ENCODE measurements around the gene MOB2. TPM values are rescaled to one million over a fixed set of nuclear protein-coding genes. Genes with fewer than 3 reads are reported as not detected.

Gene MOB2
- total and polyA plus RNA-seq, 7 experiments from 2014 or later = 37.6 to 59.8 (median 51.2) TPM

GRCh38 chr11:1500466-1501420 is 14.2 kb upstream of the MOB2 start:
- Mint-ChIP-seq H3K9me3 (peaks cover 0 to 4% (median 0%) of the 10 kb centered on the region in 11 donors), H3K4me3 (no peak overlapping the region), H3K27ac (peak overlapping the region in 3 of 9 donors; percentile 3 to 73 (median 63)), H3K36me3 (peaks cover 10 to 45% (median 22%) of the 10 kb centered on the region in 5 donors), H3K27me3 (no peaks in the 10 kb centered on the region), H3K4me1 (peaks cover 23 to 78% (median 53%) of the 10 kb centered on the region in 7 donors)
- Histone ChIP-seq H3K9me3 (ENCODE audit: control insufficient read depth in 2 of 3, low read length in 3 of 3) (no peaks in the 10 kb centered on the region), H3K27me3 (ENCODE audit: control insufficient read depth in 2 of 2, insufficient read depth in 2 of 2, low read length in 2 of 2) (no peaks in the 10 kb centered on the region), H3K4me3 (ENCODE audit: low read length) (no peak overlapping the region), H3K27ac (ENCODE audit: low read depth, low read length) (no peak overlapping the region), H3K4me1 (ENCODE audit: control insufficient read depth in 2 of 2, insufficient read depth in 2 of 2, low read length in 2 of 2) (peaks cover 0 to 4% of the 10 kb centered on the region in 2 donors), H3K36me3 (ENCODE audit: control insufficient read depth in 2 of 3, insufficient read depth in 3 of 3, low read length in 3 of 3) (peaks cover 0 to 36% (median 0%) of the 10 kb centered on the region in 3 experiments)
- DNase-seq (no peak), ATAC-seq (no peak)
- CTCF ChIA-PET = no interaction called here
- intact Hi-C loops (cut with micrococcal nuclease) = no loop called here
- POLR2A ChIA-PET = no interaction called here

GRCh38 chr11:1499899-1500298 is 13.3 kb upstream of the MOB2 start:
- peaks cover 23 to 75% (median 57%) of the 10 kb centered on the region in 7 donors for H3K4me1 Mint-ChIP-seq
- H3K27ac Mint-ChIP-seq = no peak overlapping the region
- H3K9me3 Mint-ChIP-seq = peaks cover 0 to 4% (median 0%) of the 10 kb centered on the region in 11 donors
- no peak overlapping the region for H3K4me3 ChIP-seq (ENCODE audit: low read length)
- no peak overlapping the region for H3K4me3 Mint-ChIP-seq
- intact Hi-C loops (cut with micrococcal nuclease) = no loop called here
- ATAC-seq (no peak), DNase-seq (no peak)
- peaks cover 0 to 4% of the 10 kb centered on the region in 2 donors for H3K4me1 ChIP-seq (ENCODE audit: control insufficient read depth in 2 of 2, insufficient read depth in 2 of 2, low read length in 2 of 2)
- H3K27me3 ChIP-seq (ENCODE audit: control insufficient read depth in 2 of 2, insufficient read depth in 2 of 2, low read length in 2 of 2) = no peaks in the 10 kb centered on the region
- H3K27me3 Mint-ChIP-seq = no peaks in the 10 kb centered on the region
- POLR2A ChIA-PET = no interaction called here
- H3K36me3 Mint-ChIP-seq = peaks cover 10 to 47% (median 22%) of the 10 kb centered on the region in 5 donors
- H3K9me3 ChIP-seq (ENCODE audit: control insufficient read depth in 2 of 3, low read length in 3 of 3) = no peaks in the 10 kb centered on the region
- peaks cover 0 to 36% (median 0%) of the 10 kb centered on the region in 3 experiments for H3K36me3 ChIP-seq (ENCODE audit: control insufficient read depth in 2 of 3, insufficient read depth in 3 of 3, low read length in 3 of 3)
- CTCF ChIA-PET = no interaction called here
- H3K27ac ChIP-seq (ENCODE audit: low read depth, low read length) = no peak overlapping the region

GRCh38 chr11:1499261-1499890 is 12.8 kb upstream of the MOB2 start:
- Histone ChIP-seq H3K9me3 (ENCODE audit: control insufficient read depth in 2 of 3, low read length in 3 of 3) (no peaks in the 10 kb centered on the region), H3K27me3 (ENCODE audit: control insufficient read depth in 2 of 2, insufficient read depth in 2 of 2, low read length in 2 of 2) (no peaks in the 10 kb centered on the region), H3K4me3 (ENCODE audit: low read length) (no peak overlapping the region), H3K36me3 (ENCODE audit: control insufficient read depth in 2 of 3, insufficient read depth in 3 of 3, low read length in 3 of 3) (peaks cover 0 to 36% (median 0%) of the 10 kb centered on the region in 3 experiments), H3K4me1 (ENCODE audit: control insufficient read depth in 2 of 2, insufficient read depth in 2 of 2, low read length in 2 of 2) (peaks cover 0 to 4% of the 10 kb centered on the region in 2 donors), H3K27ac (ENCODE audit: low read depth, low read length) (no peak overlapping the region)
- Mint-ChIP-seq H3K27ac (peak overlapping the region in 2 of 9 donors; percentile 45), H3K4me1 (peaks cover 23 to 80% (median 62%) of the 10 kb centered on the region in 7 donors), H3K36me3 (peaks cover 10 to 47% (median 22%) of the 10 kb centered on the region in 5 donors), H3K9me3 (peaks cover 0 to 4% (median 0%) of the 10 kb centered on the region in 11 donors), H3K27me3 (no peaks in the 10 kb centered on the region), H3K4me3 (no peak overlapping the region)
- intact Hi-C loops (cut with micrococcal nuclease) = no loop called here
- ChIA-PET CTCF (no interaction called here), POLR2A (no interaction called here)
- ATAC-seq = no peak
- no peak for DNase-seq

- Histone ChIP-seq H3K4me3 (ENCODE audit: low read length) (no peak overlapping the region), H3K4me1 (ENCODE audit: control insufficient read depth in 2 of 2, insufficient read depth in 2 of 2, low read length in 2 of 2) (peaks cover 0 to 4% of the 10 kb centered on the region in 2 donors), H3K27me3 (ENCODE audit: control insufficient read depth in 2 of 2, insufficient read depth in 2 of 2, low read length in 2 of 2) (no peaks in the 10 kb centered on the region), H3K9me3 (ENCODE audit: control insufficient read depth in 2 of 3, low read length in 3 of 3) (no peaks in the 10 kb centered on the region), H3K36me3 (ENCODE audit: control insufficient read depth in 2 of 3, insufficient read depth in 3 of 3, low read length in 3 of 3) (peaks cover 0 to 36% (median 0%) of the 10 kb centered on the region in 3 experiments), H3K27ac (ENCODE audit: low read depth, low read length) (no peak overlapping the region)
- Mint-ChIP-seq H3K27me3 (no peaks in the 10 kb centered on the region), H3K27ac (no peak overlapping the region), H3K36me3 (peaks cover 10 to 47% (median 22%) of the 10 kb centered on the region in 5 donors), H3K4me3 (peak overlapping the region in 3 of 10 donors; percentile 10 to 59 (median 39)), H3K9me3 (peaks cover 0 to 4% (median 0%) of the 10 kb centered on the region in 11 donors), H3K4me1 (peaks cover 23 to 82% (median 73%) of the 10 kb centered on the region in 7 donors)
- no peak for ATAC-seq
- ChIA-PET CTCF (no interaction called here), POLR2A (no interaction called here)
- no peak for DNase-seq
- intact Hi-C loops (cut with micrococcal nuclease) = no loop called here
These were observed 11.7 kb upstream of the MOB2 start for GRCh38 chr11:1498262-1498661.

GRCh38 chr11:1497600-1497999 is 11.0 kb upstream of the MOB2 start:
- Histone ChIP-seq H3K9me3 (ENCODE audit: control insufficient read depth in 2 of 3, low read length in 3 of 3) (no peaks in the 10 kb centered on the region), H3K36me3 (ENCODE audit: control insufficient read depth in 2 of 3, insufficient read depth in 3 of 3, low read length in 3 of 3) (peaks cover 0 to 32% (median 0%) of the 10 kb centered on the region in 3 experiments), H3K27me3 (ENCODE audit: control insufficient read depth in 2 of 2, insufficient read depth in 2 of 2, low read length in 2 of 2) (no peaks in the 10 kb centered on the region), H3K4me3 (ENCODE audit: low read length) (no peak overlapping the region), H3K27ac (ENCODE audit: low read depth, low read length) (no peak overlapping the region), H3K4me1 (ENCODE audit: control insufficient read depth in 2 of 2, insufficient read depth in 2 of 2, low read length in 2 of 2) (peaks cover 0 to 4% of the 10 kb centered on the region in 2 donors)
- CTCF ChIA-PET = no interaction called here
- intact Hi-C loops (cut with micrococcal nuclease) = no loop called here
- DNase-seq = no peak
- peaks cover 25 to 83% (median 74%) of the 10 kb centered on the region in 7 donors for H3K4me1 Mint-ChIP-seq
- no peaks in the 10 kb centered on the region for H3K27me3 Mint-ChIP-seq
- ATAC-seq = no peak
- peaks cover 0 to 4% (median 0%) of the 10 kb centered on the region in 11 donors for H3K9me3 Mint-ChIP-seq
- no peak overlapping the region for H3K27ac Mint-ChIP-seq
- peak overlapping the region in 2 of 10 donors; percentile 28 to 39 for H3K4me3 Mint-ChIP-seq
- POLR2A ChIA-PET = no interaction called here
- peaks cover 10 to 47% (median 22%) of the 10 kb centered on the region in 5 donors for H3K36me3 Mint-ChIP-seq

GRCh38 chr11:1496761-1497095 is 10.1 kb upstream of the MOB2 start:
- no peak for ATAC-seq
- no peak overlapping the region for H3K4me3 ChIP-seq (ENCODE audit: low read length)
- peaks cover 0 to 26% (median 0%) of the 10 kb centered on the region in 3 experiments for H3K36me3 ChIP-seq (ENCODE audit: control insufficient read depth in 2 of 3, insufficient read depth in 3 of 3, low read length in 3 of 3)
- H3K27ac ChIP-seq (ENCODE audit: low read depth, low read length) = no peak overlapping the region
- H3K27me3 ChIP-seq (ENCODE audit: control insufficient read depth in 2 of 2, insufficient read depth in 2 of 2, low read length in 2 of 2) = no peaks in the 10 kb centered on the region
- Mint-ChIP-seq H3K27me3 (no peaks in the 10 kb centered on the region), H3K36me3 (peaks cover 10 to 47% (median 22%) of the 10 kb centered on the region in 5 donors), H3K27ac (peak overlapping the region in 1 of 9 donors; percentile 39), H3K9me3 (peaks cover 0 to 4% (median 0%) of the 10 kb centered on the region in 11 donors), H3K4me3 (peak overlapping the region in 2 of 10 donors; percentile 6 to 39), H3K4me1 (peaks cover 25 to 86% (median 76%) of the 10 kb centered on the region in 7 donors)
- no peak for DNase-seq
- intact Hi-C loops (cut with micrococcal nuclease) = no loop called here
- ChIA-PET POLR2A (no interaction called here), CTCF (no interaction called here)
- H3K4me1 ChIP-seq (ENCODE audit: control insufficient read depth in 2 of 2, insufficient read depth in 2 of 2, low read length in 2 of 2) = peaks cover 0 to 4% of the 10 kb centered on the region in 2 donors
- H3K9me3 ChIP-seq (ENCODE audit: control insufficient read depth in 2 of 3, low read length in 3 of 3) = no peaks in the 10 kb centered on the region
